ENCODE measurements around the gene PDE1A.

PDE1A gene

GRCh38 chr2:182426918-182427240 is at the start of gene PDE1A:
PDE1A (minus strand) TSS chr2:182427036.
- DNase-seq (ENCODE audit: low read depth): no peak

- no peak for DNase-seq (ENCODE audit: low read depth)
Measured at GRCh38 chr2:182473635-182474034, 46.8 kb upstream of the PDE1A start.

GRCh38 chr2:182463760-182464159 is 36.9 kb upstream of the PDE1A start:
- DNase-seq (ENCODE audit: low read depth): no peak

- DNase-seq (ENCODE audit: low read depth): no peak
Measured at GRCh38 chr2:182456784-182457183, 29.9 kb upstream of the PDE1A start.

- DNase-seq (ENCODE audit: low read depth): no peak
Measured at GRCh38 chr2:182452456-182452990, 25.7 kb upstream of the PDE1A start.

GRCh38 chr2:182448371-182448770 is 21.5 kb upstream of the PDE1A start:
- DNase-seq (ENCODE audit: low read depth): no peak

- DNase-seq (ENCODE audit: low read depth): no peak
Measured at GRCh38 chr2:182447863-182448262, 21.0 kb upstream of the PDE1A start.

GRCh38 chr2:182447163-182447562 is 20.3 kb upstream of the PDE1A start:
- DNase-seq (ENCODE audit: low read depth): no peak

GRCh38 chr2:182446087-182446486 is 19.3 kb upstream of the PDE1A start:
- DNase-seq (ENCODE audit: low read depth): no peak

GRCh38 chr2:182445391-182445965 is 18.6 kb upstream of the PDE1A start:
- no peak for DNase-seq (ENCODE audit: low read depth)

GRCh38 chr2:182444806-182445205 is 18.0 kb upstream of the PDE1A start:
- no peak for DNase-seq (ENCODE audit: low read depth)

- no peak for DNase-seq (ENCODE audit: low read depth)
Measured at GRCh38 chr2:182444170-182444569, 17.3 kb upstream of the PDE1A start.

GRCh38 chr2:182436252-182436651 is 9.4 kb upstream of the PDE1A start:
- DNase-seq (ENCODE audit: low read depth): no peak

- no peak for DNase-seq (ENCODE audit: low read depth)
Measured at GRCh38 chr2:182435754-182436153, 8.9 kb upstream of the PDE1A start.

GRCh38 chr2:182432051-182432450 is 5.2 kb upstream of the PDE1A start:
- DNase-seq (ENCODE audit: low read depth): no peak

- no peak for DNase-seq (ENCODE audit: low read depth)
Measured at GRCh38 chr2:182428476-182428875, 1.6 kb upstream of the PDE1A start.

- no peak for DNase-seq (ENCODE audit: low read depth)
Measured at GRCh38 chr2:182426082-182426917, 536 bp downstream of the PDE1A start.

GRCh38 chr2:182422864-182423263 is 4.0 kb downstream of the PDE1A start:
- DNase-seq (ENCODE audit: low read depth): no peak

- no peak for DNase-seq (ENCODE audit: low read depth)
Measured at GRCh38 chr2:182420669-182421068, 6.2 kb downstream of the PDE1A start.

GRCh38 chr2:182416861-182417260 is 10.0 kb downstream of the PDE1A start:
- DNase-seq (ENCODE audit: low read depth): no peak

- DNase-seq (ENCODE audit: low read depth): no peak
Measured at GRCh38 chr2:182416191-182416590, 10.6 kb downstream of the PDE1A start.

GRCh38 chr2:182415771-182416170 is 11.1 kb downstream of the PDE1A start:
- no peak for DNase-seq (ENCODE audit: low read depth)

- no peak for DNase-seq (ENCODE audit: low read depth)
Measured at GRCh38 chr2:182412858-182413257, 14.0 kb downstream of the PDE1A start.

GRCh38 chr2:182410120-182410519 is 16.7 kb downstream of the PDE1A start:
- no peak for DNase-seq (ENCODE audit: low read depth)

Data from stimulated activated CD8-positive, alpha-beta memory T cell treated with anti-CD3 and anti-CD28 coated beads, Interleukin-12 subunit alpha, Interleukin-12 subunit beta, amount 100 ng/mL, for 4 hours (primary cell).